Measurements from ENCODE around the gene UPF1.

DNA sequence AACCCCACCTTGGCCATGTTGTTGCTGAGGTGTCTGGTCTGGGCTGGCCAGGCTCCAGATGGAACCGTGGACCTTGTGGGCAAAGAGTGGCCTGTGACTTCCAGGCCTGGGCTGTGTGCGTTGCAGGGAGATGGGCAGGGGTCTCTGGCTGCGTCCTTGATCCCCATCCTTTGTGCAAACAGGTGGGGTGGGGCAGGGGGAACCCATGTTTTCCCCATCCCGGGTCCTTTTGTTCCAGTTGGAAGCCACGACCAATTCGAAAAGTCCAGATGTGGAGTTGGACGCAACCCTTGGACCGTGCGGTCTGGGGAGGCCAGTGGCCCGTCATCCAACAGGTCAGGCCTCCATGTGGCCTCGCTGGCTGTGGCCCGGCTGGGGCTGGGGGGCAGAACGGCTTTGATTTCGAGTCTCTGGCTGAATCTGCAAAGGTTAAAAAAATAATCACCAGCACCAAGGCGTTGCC lies 27.6 kb upstream of the UPF1 start:
- TF ChIP-seq ZNF391 (tag by site-specific recombination; IDR thresholded peaks at IDR 0.05; ENCODE audit: borderline replicate concordance, low read depth) (no peak), ZNF670 (tag by site-specific recombination; IDR thresholded peaks at IDR 0.05; ENCODE audit: low read depth) (no peak)
- TF ChIP-seq, protein P1, sequence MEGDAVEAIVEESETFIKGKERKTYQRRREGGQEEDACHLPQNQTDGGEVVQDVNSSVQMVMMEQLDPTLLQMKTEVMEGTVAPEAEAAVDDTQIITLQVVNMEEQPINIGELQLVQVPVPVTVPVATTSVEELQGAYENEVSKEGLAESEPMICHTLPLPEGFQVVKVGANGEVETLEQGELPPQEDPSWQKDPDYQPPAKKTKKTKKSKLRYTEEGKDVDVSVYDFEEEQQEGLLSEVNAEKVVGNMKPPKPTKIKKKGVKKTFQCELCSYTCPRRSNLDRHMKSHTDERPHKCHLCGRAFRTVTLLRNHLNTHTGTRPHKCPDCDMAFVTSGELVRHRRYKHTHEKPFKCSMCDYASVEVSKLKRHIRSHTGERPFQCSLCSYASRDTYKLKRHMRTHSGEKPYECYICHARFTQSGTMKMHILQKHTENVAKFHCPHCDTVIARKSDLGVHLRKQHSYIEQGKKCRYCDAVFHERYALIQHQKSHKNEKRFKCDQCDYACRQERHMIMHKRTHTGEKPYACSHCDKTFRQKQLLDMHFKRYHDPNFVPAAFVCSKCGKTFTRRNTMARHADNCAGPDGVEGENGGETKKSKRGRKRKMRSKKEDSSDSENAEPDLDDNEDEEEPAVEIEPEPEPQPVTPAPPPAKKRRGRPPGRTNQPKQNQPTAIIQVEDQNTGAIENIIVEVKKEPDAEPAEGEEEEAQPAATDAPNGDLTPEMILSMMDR (tag by site-specific recombination; IDR thresholded peaks at IDR 0.05), result no peak

Measured in HEK293 (cell line).